Neural cell (in vitro differentiated cells): ENCODE results near the gene SYT6. TPM values are rescaled to one million over a fixed set of nuclear protein-coding genes. Genes with fewer than 3 reads are reported as not detected.

ENCODE experiments used
- H2AFZ ChIP-seq: fragments of 200-600, 300-800 bp; sonication (generic), shearing (Covaris generic); 2 replicates; pipeline ENCODE4 v1.6.0; 2014; ENCODE audit warnings: low read depth, mild to moderate bottlenecking, antibody characterized with exemption, low read length, moderate library complexity
- H3F3A ChIP-seq: fragments of 200-600 bp; shearing (Covaris generic); 2 replicates; pipeline ENCODE4 v1.6.1; 2016; ENCODE audit warnings: mild to moderate bottlenecking, moderate library complexity, mixed read lengths, antibody characterized with exemption, low read length; ENCODE audit not compliant: insufficient read depth, poor library complexity, severe bottlenecking
- H3K27ac ChIP-seq: fragments of 200-600, 300-800 bp; sonication (generic), shearing (Covaris generic); 2 replicates; pipeline ENCODE4 v1.5.1; 2014; ENCODE audit warnings: mild to moderate bottlenecking, low read length, moderate library complexity
- H3K27me3 ChIP-seq: fragments of 300-800, 200-600 bp; sonication (generic), shearing (Covaris generic); 2 replicates; pipeline ENCODE4 v1.6.0; 2014; ENCODE audit warnings: mild to moderate bottlenecking, low read depth, low read length, moderate library complexity; ENCODE audit not compliant: insufficient read depth
- H3K36me3 ChIP-seq: fragments of 300-800, 200-600 bp; sonication (generic), shearing (Covaris generic); 2 replicates; pipeline ENCODE4 v1.5.1; 2014; ENCODE audit warnings: mild to moderate bottlenecking, antibody characterized with exemption, low read length, moderate library complexity; ENCODE audit not compliant: insufficient read depth
- H3K4me2 ChIP-seq: fragments of 300-800, 200-600 bp; sonication (generic), shearing (Covaris generic); 2 replicates; pipeline ENCODE4 v1.6.0; 2014; ENCODE audit warnings: mild to moderate bottlenecking, low read length
- H3K4me3 ChIP-seq: fragments of 300-800, 200-600 bp; sonication (generic), shearing (Covaris generic); 2 replicates; pipeline ENCODE4 v1.5.1; 2014; ENCODE audit warnings: mild to moderate bottlenecking, low read length, moderate library complexity
- H3K79me2 ChIP-seq: fragments of 200-600 bp; shearing (Covaris generic); replicated peaks from 2 replicates; pipeline ENCODE4 v1.6.0; 2014; ENCODE audit warnings: mild to moderate bottlenecking, low read length, moderate library complexity; ENCODE audit not compliant: insufficient read depth
- H3K9ac ChIP-seq: fragments of 300-800, 200-600 bp; sonication (generic), shearing (Covaris generic); 2 replicates; pipeline ENCODE4 v1.6.1; 2016; ENCODE audit warnings: mild to moderate bottlenecking, low read length, mixed read lengths
- H3K9me2 ChIP-seq: fragments of 200-600 bp; shearing (Covaris generic); 2 replicates; pipeline ENCODE4 v1.6.1; 2016; ENCODE audit warnings: mild to moderate bottlenecking, low read length, mixed read lengths; ENCODE audit not compliant: insufficient read depth
- H3K9me3 ChIP-seq: fragments of 200-600, 300-800 bp; sonication (generic), shearing (Covaris generic); 2 replicates; pipeline ENCODE4 v1.6.1; 2016; ENCODE audit warnings: mild to moderate bottlenecking, mixed run types, low read length, moderate library complexity, mixed read lengths
- H4K20me1 ChIP-seq: fragments of 200-600 bp; shearing (Covaris generic); 2 replicates; pipeline ENCODE4 v1.6.1; 2016; ENCODE audit warnings: mild to moderate bottlenecking, mixed run types; ENCODE audit not compliant: insufficient read depth
- CTCF ChIP-seq: fragments of 450-650 bp; IDR thresholded peaks from 2 replicates; pipeline ENCODE4 v1.5.1; 2014; ENCODE audit warnings: antibody characterized with exemption, mild to moderate bottlenecking, moderate library complexity; ENCODE audit not compliant: poor library complexity, severe bottlenecking
- EP300 ChIP-seq: fragments of 450-650 bp; conservative IDR thresholded peaks from 2 replicates; pipeline ENCODE4 v1.6.1; 2014; ENCODE audit warnings: antibody characterized with exemption, mild to moderate bottlenecking, moderate library complexity; ENCODE audit not compliant: poor library complexity, severe bottlenecking
- EZH2 ChIP-seq: fragments of 200-600, 300-800 bp; shearing (Covaris generic), sonication (generic); IDR thresholded peaks from 2 replicates; pipeline ENCODE4 v1.6.1; 2014; ENCODE audit warnings: antibody characterized with exemption, low read length, borderline replicate concordance, mild to moderate bottlenecking; ENCODE audit not compliant: insufficient read depth, poor library complexity, severe bottlenecking
- MXI1 ChIP-seq: fragments of 450-650 bp; conservative IDR thresholded peaks from 2 replicates; pipeline ENCODE4 v1.6.1; 2014; ENCODE audit warnings: antibody characterized with exemption, mild to moderate bottlenecking; ENCODE audit not compliant: poor library complexity, severe bottlenecking
- POLR2AphosphoS5 ChIP-seq: IDR thresholded peaks from 2 replicates; pipeline ENCODE4 v1.6.1; 2012
- RAD21 ChIP-seq: fragments of 450-650 bp; conservative IDR thresholded peaks from 2 replicates; pipeline ENCODE4 v1.6.1; 2014; ENCODE audit warnings: antibody characterized with exemption, mild to moderate bottlenecking, moderate library complexity
- REST ChIP-seq: IDR thresholded peaks from 2 replicates; pipeline ENCODE4 v1.6.1; 2012; ENCODE audit warnings: borderline replicate concordance
- SMC3 ChIP-seq: fragments of 450-650 bp; conservative IDR thresholded peaks from 2 replicates; pipeline ENCODE4 v1.6.1; 2014; ENCODE audit warnings: antibody characterized with exemption, mild to moderate bottlenecking, moderate library complexity; ENCODE audit not compliant: poor library complexity
- TAF1 ChIP-seq: IDR thresholded peaks from 2 replicates; pipeline ENCODE4 v1.6.1; 2012; ENCODE audit warnings: low read depth
- polyA plus RNA-seq: library from polyadenylated mRNA; depleted of rRNA; stranded (reverse); fragments of >200 nt; gene quantifications from 2 replicates; pipeline ENCODE4 v1.2.3, GENCODE V29; 2014

Gene SYT6
- polyA plus RNA-seq, 1 donor from 2014 or later: 8.1 TPM

GRCh38 chr1:114089502-114090138 is 64.0 kb downstream of the SYT6 start:
- no peaks in the 10 kb centered on the region for H3K79me2 ChIP-seq
- H4K20me1 ChIP-seq: no peaks in the 10 kb centered on the region
- H3K27ac ChIP-seq: no peak overlapping the region
- no peak overlapping the region for H2AFZ ChIP-seq
- no peak overlapping the region for H3K4me2 ChIP-seq
- H3K36me3 ChIP-seq: no peaks in the 10 kb centered on the region
- no peaks in the 10 kb centered on the region for H3K27me3 ChIP-seq
- TF ChIP-seq EZH2: no peak
- TF ChIP-seq EP300: no peak
- no peak for TF ChIP-seq MXI1
- TF ChIP-seq RAD21: no peak
- TF ChIP-seq SMC3: no peak
- TF ChIP-seq TAF1: no peak
- no peak for TF ChIP-seq POLR2AphosphoS5
- TF ChIP-seq CTCF: no peak
- no peak for TF ChIP-seq REST
- H3K4me3 ChIP-seq: no peak overlapping the region
- no peaks in the 10 kb centered on the region for H3F3A ChIP-seq
- no peak overlapping the region for H3K9ac ChIP-seq
- H3K9me2 ChIP-seq: no peaks in the 10 kb centered on the region
- H3K9me3 ChIP-seq: no peaks in the 10 kb centered on the region

GRCh38 chr1:114088392-114089299 is 65.0 kb downstream of the SYT6 start:
- Histone ChIP-seq H3F3A (no peaks in the 10 kb centered on the region), H3K36me3 (no peaks in the 10 kb centered on the region), H3K27me3 (no peaks in the 10 kb centered on the region), H3K9me3 (no peaks in the 10 kb centered on the region), H3K9me2 (no peaks in the 10 kb centered on the region), H3K79me2 (no peaks in the 10 kb centered on the region), H4K20me1 (no peaks in the 10 kb centered on the region), H3K27ac (no peak overlapping the region), H3K9ac (no peak overlapping the region), H2AFZ (no peak overlapping the region), H3K4me2 (no peak overlapping the region), H3K4me3 (no peak overlapping the region)
- TF ChIP-seq CTCF (no peak), TAF1 (no peak), REST (no peak), RAD21 (no peak), EZH2 (no peak), MXI1 (no peak), POLR2AphosphoS5 (no peak), EP300 (no peak), SMC3 (no peak)
